ENCODE measurements around the gene SEMA4G.

DNA sequence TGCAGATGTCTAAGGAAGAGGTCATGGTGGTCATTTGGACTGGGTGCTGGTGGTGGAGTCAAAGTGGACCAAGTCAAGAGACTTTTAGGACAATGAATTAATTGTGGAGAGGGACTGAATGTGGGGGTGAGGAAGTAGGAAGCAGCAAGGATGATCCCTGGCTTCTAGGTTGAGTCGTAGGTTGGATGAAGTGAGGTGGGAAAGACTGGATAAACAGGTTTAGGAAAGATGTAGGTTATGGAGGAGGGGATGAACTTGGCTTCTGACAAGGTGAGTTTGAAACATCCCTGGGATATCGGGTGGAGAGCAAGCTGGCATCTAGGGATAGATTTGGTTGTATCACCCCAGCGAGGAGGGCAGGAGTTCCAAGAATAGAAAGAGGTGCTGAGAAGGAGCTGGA, 7.6 kb downstream of the SEMA4G start:
- TF ChIP-seq, protein P1, sequence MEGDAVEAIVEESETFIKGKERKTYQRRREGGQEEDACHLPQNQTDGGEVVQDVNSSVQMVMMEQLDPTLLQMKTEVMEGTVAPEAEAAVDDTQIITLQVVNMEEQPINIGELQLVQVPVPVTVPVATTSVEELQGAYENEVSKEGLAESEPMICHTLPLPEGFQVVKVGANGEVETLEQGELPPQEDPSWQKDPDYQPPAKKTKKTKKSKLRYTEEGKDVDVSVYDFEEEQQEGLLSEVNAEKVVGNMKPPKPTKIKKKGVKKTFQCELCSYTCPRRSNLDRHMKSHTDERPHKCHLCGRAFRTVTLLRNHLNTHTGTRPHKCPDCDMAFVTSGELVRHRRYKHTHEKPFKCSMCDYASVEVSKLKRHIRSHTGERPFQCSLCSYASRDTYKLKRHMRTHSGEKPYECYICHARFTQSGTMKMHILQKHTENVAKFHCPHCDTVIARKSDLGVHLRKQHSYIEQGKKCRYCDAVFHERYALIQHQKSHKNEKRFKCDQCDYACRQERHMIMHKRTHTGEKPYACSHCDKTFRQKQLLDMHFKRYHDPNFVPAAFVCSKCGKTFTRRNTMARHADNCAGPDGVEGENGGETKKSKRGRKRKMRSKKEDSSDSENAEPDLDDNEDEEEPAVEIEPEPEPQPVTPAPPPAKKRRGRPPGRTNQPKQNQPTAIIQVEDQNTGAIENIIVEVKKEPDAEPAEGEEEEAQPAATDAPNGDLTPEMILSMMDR (IDR thresholded peaks at IDR 0.05), result no peak
- no peak for TF ChIP-seq POLR2A (IDR thresholded peaks at IDR 0.05)
